ENCODE results near the gene COL12A1.

COL12A1 gene

GRCh38 chr6:75205776-75206575, at the start of gene COL12A1:
Gene COL12A1, minus strand, starts transcription at chr6:75206053. Its CDS starts 3,261 bp downstream, at chr6:75202792.
- no peak for DNase-seq (ENCODE audit: low spot score)

GRCh38 chr6:75250552-75250951, 44.7 kb upstream of the COL12A1 start:
- DNase-seq (ENCODE audit: low spot score): no peak

DNA sequence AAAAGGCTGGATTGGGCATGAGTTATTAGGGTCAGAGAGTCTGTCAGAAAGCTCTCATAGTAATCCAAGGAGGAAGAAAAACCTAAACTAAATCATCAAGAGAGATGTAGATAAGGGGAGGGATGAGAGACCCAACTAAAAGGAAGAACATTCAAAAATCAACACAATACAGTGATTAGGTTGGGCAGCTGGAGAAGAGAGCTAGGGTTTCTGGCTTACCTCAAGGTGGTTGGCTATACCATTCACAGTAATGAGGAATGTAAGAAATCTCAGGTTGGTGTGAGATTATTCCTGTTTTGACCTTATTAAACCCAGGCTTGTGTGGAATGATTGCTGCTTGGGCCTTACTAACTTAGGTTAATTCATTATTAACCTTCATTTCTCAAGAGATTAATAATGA, 44.0 kb upstream of the COL12A1 start:
- no peak for DNase-seq (ENCODE audit: low spot score)

DNA sequence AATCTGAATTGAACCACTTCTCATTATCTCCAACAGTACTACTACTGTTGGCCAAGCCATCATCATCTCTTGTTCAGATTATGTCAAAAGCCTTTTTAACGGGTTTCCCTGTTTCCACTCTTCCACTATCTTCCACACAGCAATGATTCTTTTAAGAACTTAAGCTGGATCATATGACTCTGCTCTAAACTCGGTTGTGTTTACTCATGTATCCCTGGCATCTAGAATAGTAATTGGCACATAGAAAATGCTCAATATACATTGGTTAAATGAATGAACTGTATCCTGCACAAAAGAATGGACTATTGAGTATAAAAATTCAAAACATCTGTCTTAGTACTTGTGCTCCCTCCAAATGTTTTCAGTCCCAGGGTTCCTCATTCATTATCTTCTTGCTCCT, 40.5 kb upstream of the COL12A1 start:
- DNase-seq (ENCODE audit: low spot score): no peak

GRCh38 chr6:75244063-75244584, 38.3 kb upstream of the COL12A1 start:
- DNase-seq (ENCODE audit: low spot score): peak; percentile 24

- peak; percentile 97 for DNase-seq (ENCODE audit: low spot score)
These were observed 37.6 kb upstream of the COL12A1 start, which contains the start of gene COX7A2 for GRCh38 chr6:75243333-75244062. Gene COX7A2, minus strand, starts transcription at chr6:75243801. Its CDS starts 67 bp downstream, at chr6:75243734.

DNA sequence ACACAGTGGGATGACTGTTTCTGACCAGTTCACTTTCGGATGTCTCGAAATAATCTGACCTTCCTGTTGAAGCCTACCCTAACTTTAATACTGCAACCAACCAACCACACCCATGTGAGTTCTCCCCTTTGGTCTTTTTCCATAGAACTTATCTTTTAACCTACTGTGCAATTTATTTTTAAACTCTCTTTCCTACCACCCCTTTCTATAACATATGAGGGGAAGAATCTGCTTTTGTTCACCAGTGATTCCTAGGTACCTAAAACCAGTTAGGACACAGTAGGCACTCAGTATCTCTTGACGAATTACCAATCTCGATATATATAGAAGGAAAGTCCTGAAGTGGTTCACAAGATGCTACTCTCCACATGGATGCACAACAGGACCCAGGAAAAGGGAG, 30.8 kb upstream of the COL12A1 start:
- no peak for DNase-seq (ENCODE audit: low spot score)

DNA sequence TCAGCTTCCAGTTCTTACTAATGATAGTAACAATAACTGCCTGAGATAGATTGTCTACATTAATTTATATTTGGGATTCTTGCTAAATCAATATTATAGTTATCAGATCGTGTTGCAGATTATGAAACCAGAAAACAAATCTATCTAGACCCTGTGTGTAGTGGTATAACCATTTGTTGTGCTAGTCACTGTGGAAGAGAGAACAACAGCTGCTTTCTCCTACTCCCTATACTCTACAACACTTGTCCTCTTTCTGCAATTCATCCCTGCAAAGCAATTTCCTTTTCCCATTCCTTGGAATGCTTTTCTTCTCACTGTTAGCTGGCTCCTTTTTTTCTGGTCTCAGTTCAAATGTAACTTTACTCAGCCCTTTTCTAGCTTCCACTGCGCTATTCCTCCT, 29.4 kb upstream of the COL12A1 start:
- no peak for DNase-seq (ENCODE audit: low spot score)

- DNase-seq (ENCODE audit: low spot score): peak; percentile 57
These were observed 28.4 kb upstream of the COL12A1 start for GRCh38 chr6:75234126-75234865.

DNA sequence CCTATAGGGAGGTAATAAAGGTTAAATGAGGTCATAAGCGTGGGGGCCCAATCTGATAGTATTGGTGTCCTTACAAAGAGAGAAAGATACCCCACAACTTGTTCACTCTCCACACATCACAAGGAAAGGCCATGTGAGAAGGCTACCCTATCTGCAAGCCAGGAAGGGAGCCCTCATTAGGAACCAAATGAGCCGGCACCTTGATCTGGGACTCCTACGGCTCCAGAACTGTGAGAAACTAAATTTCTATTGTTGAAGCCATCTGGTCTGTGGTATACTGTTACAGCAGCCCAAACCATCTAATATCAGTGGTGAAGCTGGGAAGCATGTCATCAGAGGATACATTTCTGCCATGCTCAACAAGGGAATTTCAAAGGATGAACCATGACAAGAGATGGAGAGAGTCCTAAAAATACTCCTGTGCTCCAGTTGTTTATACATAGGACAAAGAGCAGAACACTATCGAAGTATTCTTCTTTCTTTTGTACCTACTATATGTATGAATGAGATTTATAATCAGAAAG, 27.3 kb upstream of the COL12A1 start:
- DNase-seq (ENCODE audit: low spot score): no peak

GRCh38 chr6:75230484-75231325, 24.9 kb upstream of the COL12A1 start:
- peak; percentile 71 for DNase-seq (ENCODE audit: low spot score)

- no peak for DNase-seq (ENCODE audit: low spot score)
These were observed 18.6 kb upstream of the COL12A1 start for GRCh38 chr6:75224303-75224926.

DNA sequence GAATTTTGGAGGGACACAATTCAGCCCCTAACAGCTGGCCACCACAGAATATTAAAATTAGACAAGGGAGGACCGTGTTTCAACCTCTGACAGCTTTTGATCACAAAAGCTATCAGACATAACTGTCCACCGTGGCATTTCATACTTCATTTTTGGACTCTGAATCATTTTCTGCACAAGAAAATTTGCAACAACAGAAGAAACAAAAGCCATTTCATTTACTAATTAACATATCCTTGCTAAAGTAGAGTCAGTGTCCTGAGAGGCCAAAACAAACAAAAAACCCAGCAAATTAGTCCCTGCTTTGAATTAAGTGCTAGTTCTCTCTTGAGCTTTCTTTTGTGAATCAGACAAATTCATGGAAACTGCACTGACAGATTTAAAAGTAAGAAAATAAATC, 17.6 kb upstream of the COL12A1 start:
- DNase-seq (ENCODE audit: low spot score): no peak

- DNase-seq (ENCODE audit: low spot score): no peak
These were observed 16.4 kb upstream of the COL12A1 start for GRCh38 chr6:75222261-75222660.

DNA sequence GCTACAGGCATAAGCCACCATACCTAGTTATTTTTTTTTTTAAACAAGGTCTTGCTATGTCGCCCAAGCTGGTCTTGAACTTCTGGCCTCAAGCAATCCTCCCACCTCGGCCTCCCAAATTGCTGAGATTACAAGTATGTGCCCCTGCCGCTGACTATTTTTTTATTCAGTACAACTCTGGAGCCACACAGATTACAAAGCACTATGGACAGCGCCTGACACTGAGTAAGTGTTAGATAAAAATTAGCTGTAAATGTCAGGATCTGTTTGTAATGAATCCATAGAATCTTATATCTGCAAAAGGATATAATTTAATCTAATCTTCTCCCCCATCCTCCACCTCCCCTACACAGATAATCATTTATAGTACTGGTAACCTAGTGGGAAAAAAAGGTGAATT, 15.3 kb upstream of the COL12A1 start:
- no peak for DNase-seq (ENCODE audit: low spot score)

- no peak for DNase-seq (ENCODE audit: low spot score)
These were observed 14.5 kb upstream of the COL12A1 start for GRCh38 chr6:75220357-75220756.

DNA sequence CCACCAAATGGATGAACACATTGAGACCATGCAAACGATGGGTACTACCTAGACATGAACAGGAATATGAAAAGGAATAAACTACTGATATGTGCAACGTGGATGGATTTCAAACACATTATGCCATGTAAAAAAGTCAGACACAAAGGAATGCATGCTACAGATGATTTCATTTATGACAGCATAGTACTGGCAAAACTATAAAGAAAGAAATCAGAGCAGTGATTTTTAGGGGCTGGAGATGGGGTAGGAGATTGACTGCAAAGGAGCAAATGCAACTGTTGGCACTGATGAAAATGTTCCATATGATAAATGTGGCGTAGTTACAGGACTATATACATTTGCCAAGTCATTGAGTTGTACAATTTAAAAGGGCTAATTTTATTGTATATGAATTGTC, 13.4 kb upstream of the COL12A1 start:
- no peak for DNase-seq (ENCODE audit: low spot score)

DNA sequence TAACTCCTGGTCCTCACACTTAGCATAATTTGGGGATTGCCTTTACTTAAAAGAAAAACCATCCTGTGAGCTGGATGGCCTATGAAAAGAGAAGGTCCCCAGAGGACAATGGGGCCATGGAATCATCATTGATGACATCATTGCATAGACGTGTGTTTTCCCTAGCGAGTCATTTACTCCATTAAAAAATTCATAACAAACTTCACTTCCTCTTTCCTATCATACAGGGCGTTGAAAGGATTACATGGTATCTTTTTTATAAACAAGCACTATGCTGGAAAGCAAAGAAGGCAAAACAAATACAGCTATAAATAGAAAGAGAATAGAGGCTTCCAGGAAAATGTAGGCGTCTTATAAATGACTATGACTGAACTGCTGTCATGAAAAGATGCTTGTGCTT, 11.3 kb upstream of the COL12A1 start:
- DNase-seq (ENCODE audit: low spot score): no peak

- no peak for DNase-seq (ENCODE audit: low spot score)
These were observed 9.4 kb upstream of the COL12A1 start for GRCh38 chr6:75215291-75215690.

GRCh38 chr6:75213732-75214131, 7.9 kb upstream of the COL12A1 start:
- no peak for DNase-seq (ENCODE audit: low spot score)

DNA sequence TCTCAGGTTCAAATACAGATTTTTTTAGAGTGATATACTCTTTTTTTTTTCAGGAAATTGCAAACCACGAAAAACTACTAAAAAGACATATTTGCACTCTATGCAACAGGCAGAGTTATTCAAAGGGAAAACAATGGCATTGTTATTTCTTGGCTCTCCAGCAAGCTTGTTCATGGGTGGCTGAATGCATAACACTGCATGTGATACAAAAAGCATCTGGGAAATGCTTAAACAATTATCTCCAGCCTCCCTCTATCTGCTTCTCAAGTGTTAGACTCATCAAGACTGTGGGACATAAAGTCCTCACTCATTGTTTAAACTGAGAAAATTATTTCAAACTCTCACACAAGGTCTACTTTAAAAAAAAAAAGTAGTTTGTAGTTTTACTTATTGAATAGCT, 7.3 kb upstream of the COL12A1 start:
- DNase-seq (ENCODE audit: low spot score): peak; percentile 48

Data from Ammon's horn (tissue), 1 donor.